ENCODE results near the gene TMCC3. TPM values are rescaled to one million over a fixed set of nuclear protein-coding genes. Genes with fewer than 3 reads are reported as not detected.

TMCC3 gene
- total and polyA plus RNA-seq, 9 of the 15 experiments (the other 6 are each of a cell fraction or from before 2014, with no cell fraction given): not detected

- TF ChIP-seq E2F4 (CRISPR knock-in tag; IDR thresholded peaks at IDR 0.05; ENCODE audit: low read depth): no peak
- TF ChIP-seq, protein P1, sequence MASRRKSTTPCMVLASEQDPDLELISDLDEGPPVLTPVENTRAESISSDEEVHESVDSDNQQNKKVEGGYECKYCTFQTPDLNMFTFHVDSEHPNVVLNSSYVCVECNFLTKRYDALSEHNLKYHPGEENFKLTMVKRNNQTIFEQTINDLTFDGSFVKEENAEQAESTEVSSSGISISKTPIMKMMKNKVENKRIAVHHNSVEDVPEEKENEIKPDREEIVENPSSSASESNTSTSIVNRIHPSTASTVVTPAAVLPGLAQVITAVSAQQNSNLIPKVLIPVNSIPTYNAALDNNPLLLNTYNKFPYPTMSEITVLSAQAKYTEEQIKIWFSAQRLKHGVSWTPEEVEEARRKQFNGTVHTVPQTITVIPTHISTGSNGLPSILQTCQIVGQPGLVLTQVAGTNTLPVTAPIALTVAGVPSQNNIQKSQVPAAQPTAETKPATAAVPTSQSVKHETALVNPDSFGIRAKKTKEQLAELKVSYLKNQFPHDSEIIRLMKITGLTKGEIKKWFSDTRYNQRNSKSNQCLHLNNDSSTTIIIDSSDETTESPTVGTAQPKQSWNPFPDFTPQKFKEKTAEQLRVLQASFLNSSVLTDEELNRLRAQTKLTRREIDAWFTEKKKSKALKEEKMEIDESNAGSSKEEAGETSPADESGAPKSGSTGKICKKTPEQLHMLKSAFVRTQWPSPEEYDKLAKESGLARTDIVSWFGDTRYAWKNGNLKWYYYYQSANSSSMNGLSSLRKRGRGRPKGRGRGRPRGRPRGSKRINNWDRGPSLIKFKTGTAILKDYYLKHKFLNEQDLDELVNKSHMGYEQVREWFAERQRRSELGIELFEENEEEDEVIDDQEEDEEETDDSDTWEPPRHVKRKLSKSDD (conservative IDR thresholded peaks at IDR 0.05; ENCODE audit: low read length): no peak
- no peak for TF ChIP-seq ZNF57 (CRISPR knock-in tag; IDR thresholded peaks at IDR 0.05)
- no peak; the same call in 1 of the 2 replicates for TF ChIP-seq ZBTB2 (IDR thresholded peaks at IDR 0.05)
- no peak for TF ChIP-seq NFE2 (IDR thresholded peaks at IDR 0.05; ENCODE audit: low read depth)
- TF ChIP-seq MXI1 (IDR thresholded peaks at IDR 0.05; ENCODE audit: low read depth, low read length): no peak
- peak; percentile 52; the same call in 1 of the 2 replicates for TF ChIP-seq SMARCE1 (IDR thresholded peaks at IDR 0.05)
- no peak for TF ChIP-seq ZNF41 (CRISPR knock-in tag; conservative IDR thresholded peaks at IDR 0.05)
- no peak for TF ChIP-seq HNRNPL (IDR thresholded peaks at IDR 0.05; ENCODE audit: low read depth, low read length)
- peak; percentile 96 for TF ChIP-seq CBFA2T3 (IDR thresholded peaks at IDR 0.05)
- TF ChIP-seq TEAD2 (tag; IDR thresholded peaks at IDR 0.05): no peak
- no peak for TF ChIP-seq GABPB2 (CRISPR knock-in tag; conservative IDR thresholded peaks at IDR 0.05)
- no peak for TF ChIP-seq SMAD3 (CRISPR knock-in tag; conservative IDR thresholded peaks at IDR 0.05)
- no peak for TF ChIP-seq ZBTB7A (IDR thresholded peaks at IDR 0.05; ENCODE audit: borderline replicate concordance, control insufficient read depth, low read depth, low read length)
- TF ChIP-seq ZBTB9 (CRISPR knock-in tag; IDR thresholded peaks at IDR 0.05): no peak; the same call in 1 of the 2 replicates
Observed at GRCh38 chr12:94616203-94616729, 34.1 kb downstream of the TMCC3 start (continued).

Data from K562 (cell line).